H9 (cell line): ENCODE measurements around the gene GPR42. TPM values are rescaled to one million over a fixed set of nuclear protein-coding genes. Genes with fewer than 3 reads are reported as not detected.

Source experiments
- DNase-seq: peaks from one replicate; pipeline ENCODE4 v3.0.0-alpha.2; 2017
- H2AFZ ChIP-seq: one replicate; pipeline ENCODE4 v1.6.1; 2013; ENCODE audit warnings: mild to moderate bottlenecking, low read length, control low read depth, moderate library complexity
- H2AK5ac ChIP-seq: 2 replicates; pipeline ENCODE4 v1.6.1; 2013; ENCODE audit warnings: low read length, control low read depth, mixed read lengths; ENCODE audit not compliant: insufficient read length
- H2BK120ac ChIP-seq: one replicate; pipeline ENCODE4 v1.6.1; 2013; ENCODE audit warnings: low read depth, mild to moderate bottlenecking, low read length, control low read depth, inconsistent platforms; ENCODE audit not compliant: poor library complexity, severe bottlenecking
- H2BK12ac ChIP-seq: 2 replicates; pipeline ENCODE4 v1.6.1; 2013; ENCODE audit warnings: low read length, control low read depth, mixed read lengths, low read depth; ENCODE audit not compliant: insufficient read length
- H2BK15ac ChIP-seq: 2 replicates; pipeline ENCODE4 v1.6.1; 2013; ENCODE audit warnings: low read depth, low read length, control low read depth
- H2BK20ac ChIP-seq: one replicate; pipeline ENCODE4 v1.6.1; 2013; ENCODE audit warnings: low read depth, mild to moderate bottlenecking, low read length, control low read depth, inconsistent platforms; ENCODE audit not compliant: poor library complexity, severe bottlenecking
- H2BK5ac ChIP-seq: 2 replicates; pipeline ENCODE4 v1.6.1; 2013; ENCODE audit warnings: low read length, control low read depth, mixed read lengths; ENCODE audit not compliant: insufficient read length
- H3K14ac ChIP-seq: 2 replicates; pipeline ENCODE4 v1.6.1; 2013; ENCODE audit warnings: low read length, control low read depth; ENCODE audit not compliant: insufficient read depth
- H3K18ac ChIP-seq: 2 replicates; pipeline ENCODE4 v1.6.1; 2013; ENCODE audit warnings: low read depth, mild to moderate bottlenecking, mixed read lengths, low read length, control low read depth; ENCODE audit not compliant: insufficient read length
- H3K23ac ChIP-seq: 2 replicates; pipeline ENCODE4 v1.6.1; 2013; ENCODE audit warnings: low read length, control low read depth, mixed read lengths, low read depth; ENCODE audit not compliant: insufficient read length
- H3K23me2 ChIP-seq: 2 replicates; pipeline ENCODE4 v1.6.1; 2013; ENCODE audit warnings: low read depth, mild to moderate bottlenecking, mixed read lengths, low read length, control low read depth; ENCODE audit not compliant: insufficient read length, poor library complexity, severe bottlenecking
- H3K27ac ChIP-seq: 2 replicates; pipeline ENCODE4 v1.5.1; 2013; ENCODE audit warnings: low read length, control low read depth, mixed read lengths, low read depth; ENCODE audit not compliant: insufficient read length
- H3K27me3 ChIP-seq: 2 replicates; pipeline ENCODE4 v1.6.1; 2013; ENCODE audit warnings: low read length, control low read depth, inconsistent platforms; ENCODE audit not compliant: insufficient read depth
- H3K4ac ChIP-seq: 2 replicates; pipeline ENCODE4 v1.6.1; 2013; ENCODE audit warnings: low read depth, mild to moderate bottlenecking, control low read depth, inconsistent platforms, low read length, moderate library complexity
- H3K4me1 ChIP-seq: 2 replicates; pipeline ENCODE4 v1.6.1; 2013; ENCODE audit warnings: low read length, control low read depth, inconsistent platforms; ENCODE audit not compliant: insufficient read depth
- H3K4me2 ChIP-seq: 2 replicates; pipeline ENCODE4 v1.6.1; 2013; ENCODE audit warnings: low read length, control low read depth, mixed read lengths; ENCODE audit not compliant: insufficient read length, insufficient read depth
- H3K56ac ChIP-seq: 2 replicates; pipeline ENCODE4 v1.6.1; 2013; ENCODE audit warnings: low read depth, mild to moderate bottlenecking, mixed read lengths, low read length, control low read depth; ENCODE audit not compliant: insufficient read length
- H3K79me1 ChIP-seq: 2 replicates; pipeline ENCODE4 v1.6.1; 2013; ENCODE audit warnings: low read depth, mild to moderate bottlenecking, moderate library complexity, low read length, control low read depth, inconsistent platforms; ENCODE audit not compliant: insufficient read depth, poor library complexity, severe bottlenecking
- H3K79me2 ChIP-seq: 2 replicates; pipeline ENCODE4 v1.6.1; 2013; ENCODE audit warnings: low read length, control low read depth, inconsistent platforms; ENCODE audit not compliant: insufficient read depth
- H3K9ac ChIP-seq: 2 replicates; pipeline ENCODE4 v1.6.1; 2013; ENCODE audit warnings: low read length, control low read depth, mixed read lengths; ENCODE audit not compliant: insufficient read length; ENCODE audit errors: extremely low read depth
- H3K9me3 ChIP-seq: one replicate; pipeline ENCODE4 v1.6.1; 2013; ENCODE audit warnings: low read depth, low read length, inconsistent platforms; ENCODE audit not compliant: control insufficient read depth
- H3T11ph ChIP-seq: one replicate; pipeline ENCODE4 v1.6.1; 2013; ENCODE audit warnings: mild to moderate bottlenecking, low read length, control low read depth, inconsistent platforms
- H4K20me1 ChIP-seq: one replicate; pipeline ENCODE4 v1.6.1; 2013; ENCODE audit not compliant: control insufficient read depth, insufficient read length, insufficient read depth
- H4K5ac ChIP-seq: 2 replicates; pipeline ENCODE4 v1.6.1; 2013; ENCODE audit warnings: low read depth, mild to moderate bottlenecking, mixed read lengths, low read length, control low read depth; ENCODE audit not compliant: insufficient read length
- H4K8ac ChIP-seq: replicated peaks from 2 replicates; pipeline ENCODE4 v1.6.1; 2013; ENCODE audit warnings: low read length, control low read depth, mixed read lengths, low read depth; ENCODE audit not compliant: insufficient read length
- H4K91ac ChIP-seq: 2 replicates; pipeline ENCODE4 v1.6.1; 2013; ENCODE audit warnings: low read depth, mild to moderate bottlenecking, moderate library complexity, mixed read lengths, low read length, control low read depth; ENCODE audit not compliant: insufficient read length
- H3K27ac Mint-ChIP-seq, 3 experiments: 2 replicates in 2 of 3; 3 replicates in 1 of 3; pipeline ENCODE4 v1.8.0; 2020 to 2021; ENCODE audit warnings: mixed read lengths in 3 of 3, mild to moderate bottlenecking in 1 of 3, moderate library complexity in 1 of 3
- H3K27me3 Mint-ChIP-seq: 2 replicates; pipeline ENCODE4 v1.8.0; 2021; ENCODE audit warnings: low read depth, mild to moderate bottlenecking, moderate library complexity, mixed read lengths
- H3K36me3 Mint-ChIP-seq, 3 experiments: 2 replicates in 2 of 3; 3 replicates in 1 of 3; pipeline ENCODE4 v1.8.0; 2020 to 2021; ENCODE audit warnings: low read depth in 3 of 3, mixed read lengths in 3 of 3; ENCODE audit not compliant: insufficient read depth in 1 of 3
- H3K4me1 Mint-ChIP-seq, 2 experiments: 2 replicates each; pipeline ENCODE4 v1.8.0; 2020; ENCODE audit warnings: mixed read lengths in 2 of 2
- H3K4me3 Mint-ChIP-seq, 2 experiments: 2 replicates in 1 of 2; 3 replicates in 1 of 2; pipeline ENCODE4 v1.8.0; 2020 to 2021; ENCODE audit warnings: mild to moderate bottlenecking in 2 of 2, mixed read lengths in 2 of 2, moderate library complexity in 1 of 2
- H3K9me3 Mint-ChIP-seq, 2 experiments: 2 replicates in 1 of 2; 3 replicates in 1 of 2; pipeline ENCODE4 v1.8.0; 2020; ENCODE audit warnings: mild to moderate bottlenecking in 2 of 2, mixed read lengths in 2 of 2, moderate library complexity in 1 of 2
- WGBS: extraction: QIAGEN DNeasy Blood & Tissue Kit; methylation state at CpG from one replicate; pipeline ENCODE4 v1.1.7; 2013; ENCODE audit warnings: missing lambda C conversion rate, low lambda C conversion rate, mixed read lengths; ENCODE audit not compliant: insufficient read length; ENCODE audit errors: extremely low coverage; 5-methylcytosine and 5-hydroxymethylcytosine counted together
- total RNA-seq: library from RNA; stranded (reverse); gene quantifications from 2 replicates; pipeline ENCODE4 v1.2.1, GENCODE V29; 2021
- TF ChIP-seq, protein P1 (sequence below): fragments of 200-600 bp; sonication (generic); conservative IDR thresholded peaks from 3 replicates; pipeline ENCODE4 v1.8.0; 2021; ENCODE audit warnings: antibody characterized with exemption, mild to moderate bottlenecking

GPR42 gene
- total RNA-seq, 1 experiment from 2014 or later = not detected

DNA sequence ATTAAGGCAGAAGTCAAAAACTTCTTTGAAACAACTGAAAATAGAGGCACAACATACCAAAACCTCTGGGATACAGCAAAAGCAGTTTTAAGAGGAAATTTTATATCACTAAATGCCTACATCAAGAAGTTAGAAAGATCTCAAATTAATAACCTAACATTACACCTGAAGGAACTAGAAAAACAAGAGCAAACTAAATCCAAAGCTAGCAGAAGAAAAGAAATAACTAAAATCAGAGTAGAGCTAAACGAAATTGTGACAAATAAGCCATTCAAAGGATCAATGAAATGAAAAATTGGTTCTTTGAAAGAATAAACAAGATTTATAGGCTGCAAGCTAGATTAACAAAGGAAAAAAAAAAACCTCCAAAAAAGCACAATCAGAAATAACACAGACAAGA lies 2.5 kb upstream of the GPR42 start:
- Mint-ChIP-seq H3K36me3 (no peaks in the 10 kb centered on the region), H3K27ac (no peak overlapping the region), H3K9me3 (no peaks in the 10 kb centered on the region; a peak in 1 of 5 replicates), H3K4me3 (no peak overlapping the region), H3K27me3 (peaks cover 21% of the 10 kb centered on the region), H3K4me1 (no peaks in the 10 kb centered on the region)
- no peak overlapping the region for H2AK5ac ChIP-seq
- H3K18ac ChIP-seq = no peak overlapping the region
- no peaks in the 10 kb centered on the region for H3K27me3 ChIP-seq
- no peak overlapping the region for H2BK12ac ChIP-seq
- no peak overlapping the region for H3K23ac ChIP-seq
- H3K23me2 ChIP-seq = no peaks in the 10 kb centered on the region
- no peak overlapping the region for H3K56ac ChIP-seq
- WGBS = no CpG with 5 or more reads among the region's 1 CpG
- H3K27ac ChIP-seq = no peak overlapping the region
- H3K4me2 ChIP-seq = no peak overlapping the region
- no peak overlapping the region for H4K5ac ChIP-seq
- H2BK15ac ChIP-seq = no peak overlapping the region
- no peaks in the 10 kb centered on the region for H3K9me3 ChIP-seq
- no peak overlapping the region for H3T11ph ChIP-seq
- H2BK5ac ChIP-seq = no peak overlapping the region
- no peaks in the 10 kb centered on the region for H3K4me1 ChIP-seq
- H4K91ac ChIP-seq = no peak overlapping the region
- no peak overlapping the region for H2BK120ac ChIP-seq
- H3K79me1 ChIP-seq = no peaks in the 10 kb centered on the region
- no peak overlapping the region for H4K8ac ChIP-seq
- TF ChIP-seq, protein P1, sequence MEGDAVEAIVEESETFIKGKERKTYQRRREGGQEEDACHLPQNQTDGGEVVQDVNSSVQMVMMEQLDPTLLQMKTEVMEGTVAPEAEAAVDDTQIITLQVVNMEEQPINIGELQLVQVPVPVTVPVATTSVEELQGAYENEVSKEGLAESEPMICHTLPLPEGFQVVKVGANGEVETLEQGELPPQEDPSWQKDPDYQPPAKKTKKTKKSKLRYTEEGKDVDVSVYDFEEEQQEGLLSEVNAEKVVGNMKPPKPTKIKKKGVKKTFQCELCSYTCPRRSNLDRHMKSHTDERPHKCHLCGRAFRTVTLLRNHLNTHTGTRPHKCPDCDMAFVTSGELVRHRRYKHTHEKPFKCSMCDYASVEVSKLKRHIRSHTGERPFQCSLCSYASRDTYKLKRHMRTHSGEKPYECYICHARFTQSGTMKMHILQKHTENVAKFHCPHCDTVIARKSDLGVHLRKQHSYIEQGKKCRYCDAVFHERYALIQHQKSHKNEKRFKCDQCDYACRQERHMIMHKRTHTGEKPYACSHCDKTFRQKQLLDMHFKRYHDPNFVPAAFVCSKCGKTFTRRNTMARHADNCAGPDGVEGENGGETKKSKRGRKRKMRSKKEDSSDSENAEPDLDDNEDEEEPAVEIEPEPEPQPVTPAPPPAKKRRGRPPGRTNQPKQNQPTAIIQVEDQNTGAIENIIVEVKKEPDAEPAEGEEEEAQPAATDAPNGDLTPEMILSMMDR = no peak
- no peak overlapping the region for H2AFZ ChIP-seq
- no peak overlapping the region for H3K9ac ChIP-seq
- H2BK20ac ChIP-seq = no peak overlapping the region
- no peak overlapping the region for H3K4ac ChIP-seq
- no peaks in the 10 kb centered on the region for H3K79me2 ChIP-seq
- DNase-seq = no peak
- H3K14ac ChIP-seq = no peak overlapping the region
- no peaks in the 10 kb centered on the region for H4K20me1 ChIP-seq
